ENCODE data around the gene PPIL6.

GRCh38 chr6:109442393-109442924 is 2.0 kb upstream of the PPIL6 start:
- TF ChIP-seq USF1 (IDR thresholded peaks at IDR 0.05) (no peak), RAD21 (IDR thresholded peaks at IDR 0.05; ENCODE audit: low read depth) (no peak), EP300 (IDR thresholded peaks at IDR 0.05; ENCODE audit: borderline replicate concordance) (no peak), MAX (IDR thresholded peaks at IDR 0.05) (no peak), TCF12 (IDR thresholded peaks at IDR 0.05; ENCODE audit: low read depth) (no peak), NFIC (IDR thresholded peaks at IDR 0.05) (no peak), CREB1 (IDR thresholded peaks at IDR 0.05; ENCODE audit: low read depth) (no peak), TEAD4 (IDR thresholded peaks at IDR 0.05) (no peak), REST (IDR thresholded peaks at IDR 0.05; ENCODE audit: low read depth) (no peak), EGR1 (IDR thresholded peaks at IDR 0.05) (no peak), YY1 (IDR thresholded peaks at IDR 0.05; ENCODE audit: low read depth) (no peak), ZBTB7A (IDR thresholded peaks at IDR 0.05; ENCODE audit: low read depth) (no peak), FOXM1 (IDR thresholded peaks at IDR 0.05; ENCODE audit: borderline replicate concordance, low read depth) (no peak)

Measured in Ishikawa (cell line).